OCI-LY7 (cell line): Measurements from ENCODE around the gene OGFRL1.

Experiments used
- EZH2phosphoT487 ChIP-seq: fragments of 200-600 bp; sonication (generic); IDR thresholded peaks from 2 replicates; pipeline ENCODE4 v1.6.1; 2018; ENCODE audit warnings: low read depth, borderline replicate concordance, mild to moderate bottlenecking, mixed run types, antibody characterized with exemption, low read length, moderate library complexity, mixed read lengths
- TF ChIP-seq, protein P1 (sequence below): fragments of 200-600 bp; sonication (generic); conservative IDR thresholded peaks from 2 replicates; pipeline ENCODE4 v1.5.1; 2014; ENCODE audit warnings: mild to moderate bottlenecking, antibody characterized with exemption, low read length, moderate library complexity, mixed read lengths

DNA sequence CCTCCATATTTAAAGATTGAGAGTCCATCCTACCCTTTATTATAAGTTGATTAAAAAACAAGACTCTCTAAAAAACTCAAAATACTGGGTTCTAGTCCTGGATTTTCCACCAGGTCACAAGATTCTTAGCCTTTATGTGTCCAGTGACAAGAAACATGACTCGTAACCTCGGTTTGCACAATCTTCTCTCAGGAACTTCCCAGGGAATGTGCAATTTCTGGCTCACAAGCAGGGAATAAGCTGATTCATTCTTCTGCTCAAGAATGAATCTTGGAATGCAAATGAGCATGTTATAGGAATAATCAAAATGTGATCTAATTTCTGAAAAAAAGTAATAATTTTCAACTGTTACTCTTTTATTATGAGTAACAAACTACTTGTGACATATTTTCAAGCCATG, 45.1 kb downstream of the OGFRL1 start:
- TF ChIP-seq, protein P1, sequence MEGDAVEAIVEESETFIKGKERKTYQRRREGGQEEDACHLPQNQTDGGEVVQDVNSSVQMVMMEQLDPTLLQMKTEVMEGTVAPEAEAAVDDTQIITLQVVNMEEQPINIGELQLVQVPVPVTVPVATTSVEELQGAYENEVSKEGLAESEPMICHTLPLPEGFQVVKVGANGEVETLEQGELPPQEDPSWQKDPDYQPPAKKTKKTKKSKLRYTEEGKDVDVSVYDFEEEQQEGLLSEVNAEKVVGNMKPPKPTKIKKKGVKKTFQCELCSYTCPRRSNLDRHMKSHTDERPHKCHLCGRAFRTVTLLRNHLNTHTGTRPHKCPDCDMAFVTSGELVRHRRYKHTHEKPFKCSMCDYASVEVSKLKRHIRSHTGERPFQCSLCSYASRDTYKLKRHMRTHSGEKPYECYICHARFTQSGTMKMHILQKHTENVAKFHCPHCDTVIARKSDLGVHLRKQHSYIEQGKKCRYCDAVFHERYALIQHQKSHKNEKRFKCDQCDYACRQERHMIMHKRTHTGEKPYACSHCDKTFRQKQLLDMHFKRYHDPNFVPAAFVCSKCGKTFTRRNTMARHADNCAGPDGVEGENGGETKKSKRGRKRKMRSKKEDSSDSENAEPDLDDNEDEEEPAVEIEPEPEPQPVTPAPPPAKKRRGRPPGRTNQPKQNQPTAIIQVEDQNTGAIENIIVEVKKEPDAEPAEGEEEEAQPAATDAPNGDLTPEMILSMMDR: no peak
- no peak for TF ChIP-seq EZH2phosphoT487
